SK-N-SH (cell line): ENCODE results near the gene ALAD.

Experiments used
- RFX5 ChIP-seq: IDR thresholded peaks from 2 replicates; pipeline ENCODE4 v1.6.1; 2012; ENCODE audit warnings: mild to moderate bottlenecking, improper control_type of control experiment, low read length
- TF ChIP-seq, protein P1 (sequence below): fragments of 200-600 bp; sonication (generic); IDR thresholded peaks from 2 replicates; pipeline ENCODE4 v1.6.1; 2017; ENCODE audit warnings: antibody characterized with exemption, mild to moderate bottlenecking, moderate library complexity

DNA sequence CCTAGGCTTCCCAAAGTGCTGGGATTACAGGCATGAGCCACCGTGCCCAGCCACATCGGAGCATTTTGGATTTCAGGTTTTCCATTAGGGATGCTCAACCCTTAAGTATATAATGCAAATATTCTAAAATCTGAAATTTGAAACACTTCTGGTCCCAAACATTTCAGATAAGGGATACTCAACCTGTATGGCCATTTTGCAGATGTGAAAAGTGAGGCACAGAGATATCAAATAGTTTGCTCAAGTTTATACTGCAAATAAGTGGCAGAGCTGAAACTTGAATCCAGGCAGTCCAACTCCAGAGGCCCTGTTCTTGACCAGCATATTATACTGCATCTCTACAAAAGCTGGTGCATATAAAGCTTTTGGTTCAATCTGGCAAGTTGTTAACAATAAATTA lies 63.4 kb downstream of the ALAD start:
- TF ChIP-seq, protein P1, sequence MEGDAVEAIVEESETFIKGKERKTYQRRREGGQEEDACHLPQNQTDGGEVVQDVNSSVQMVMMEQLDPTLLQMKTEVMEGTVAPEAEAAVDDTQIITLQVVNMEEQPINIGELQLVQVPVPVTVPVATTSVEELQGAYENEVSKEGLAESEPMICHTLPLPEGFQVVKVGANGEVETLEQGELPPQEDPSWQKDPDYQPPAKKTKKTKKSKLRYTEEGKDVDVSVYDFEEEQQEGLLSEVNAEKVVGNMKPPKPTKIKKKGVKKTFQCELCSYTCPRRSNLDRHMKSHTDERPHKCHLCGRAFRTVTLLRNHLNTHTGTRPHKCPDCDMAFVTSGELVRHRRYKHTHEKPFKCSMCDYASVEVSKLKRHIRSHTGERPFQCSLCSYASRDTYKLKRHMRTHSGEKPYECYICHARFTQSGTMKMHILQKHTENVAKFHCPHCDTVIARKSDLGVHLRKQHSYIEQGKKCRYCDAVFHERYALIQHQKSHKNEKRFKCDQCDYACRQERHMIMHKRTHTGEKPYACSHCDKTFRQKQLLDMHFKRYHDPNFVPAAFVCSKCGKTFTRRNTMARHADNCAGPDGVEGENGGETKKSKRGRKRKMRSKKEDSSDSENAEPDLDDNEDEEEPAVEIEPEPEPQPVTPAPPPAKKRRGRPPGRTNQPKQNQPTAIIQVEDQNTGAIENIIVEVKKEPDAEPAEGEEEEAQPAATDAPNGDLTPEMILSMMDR = no peak
- no peak for TF ChIP-seq RFX5
